ENCODE data around the gene NCOR2.

DNA sequence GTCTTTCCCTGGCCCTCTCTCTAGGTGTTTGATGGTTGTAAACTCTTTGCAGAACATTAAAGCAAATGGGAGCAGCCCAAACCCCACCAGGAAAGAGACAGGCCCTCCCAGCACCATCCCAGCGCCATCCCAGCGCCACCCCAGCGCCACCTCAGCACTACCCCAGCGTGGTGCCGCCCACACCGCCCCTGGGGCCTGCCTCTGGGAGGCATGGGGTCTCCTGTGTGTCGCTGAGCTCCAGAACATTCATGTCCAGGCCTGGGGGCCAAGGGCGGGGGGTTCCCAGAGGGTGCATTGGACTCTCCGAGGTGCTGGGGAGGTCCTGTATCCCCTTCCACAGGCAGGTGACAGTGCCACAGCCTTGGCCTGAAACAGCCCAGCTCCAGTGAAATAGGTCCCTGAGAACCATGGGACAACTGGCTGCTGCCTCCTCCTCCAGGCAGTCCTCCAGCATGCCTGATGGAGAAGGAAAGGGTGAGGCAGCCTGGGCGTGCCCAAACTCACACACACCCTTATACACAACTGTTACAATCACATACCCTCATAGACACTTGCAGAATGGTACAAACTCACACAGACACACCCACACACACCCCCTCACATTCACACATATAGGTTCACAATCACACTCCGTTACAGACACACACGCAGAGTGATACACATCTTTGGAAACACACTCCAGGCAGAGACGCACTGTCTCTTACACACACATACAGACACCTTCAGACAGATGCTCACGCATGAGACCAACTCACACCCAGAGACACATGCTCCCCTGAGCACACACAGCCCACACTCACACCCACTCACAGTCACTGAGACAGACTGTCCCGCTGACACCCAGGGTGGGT, 44.4 kb upstream of the NCOR2 start:
- TF ChIP-seq, protein P1, sequence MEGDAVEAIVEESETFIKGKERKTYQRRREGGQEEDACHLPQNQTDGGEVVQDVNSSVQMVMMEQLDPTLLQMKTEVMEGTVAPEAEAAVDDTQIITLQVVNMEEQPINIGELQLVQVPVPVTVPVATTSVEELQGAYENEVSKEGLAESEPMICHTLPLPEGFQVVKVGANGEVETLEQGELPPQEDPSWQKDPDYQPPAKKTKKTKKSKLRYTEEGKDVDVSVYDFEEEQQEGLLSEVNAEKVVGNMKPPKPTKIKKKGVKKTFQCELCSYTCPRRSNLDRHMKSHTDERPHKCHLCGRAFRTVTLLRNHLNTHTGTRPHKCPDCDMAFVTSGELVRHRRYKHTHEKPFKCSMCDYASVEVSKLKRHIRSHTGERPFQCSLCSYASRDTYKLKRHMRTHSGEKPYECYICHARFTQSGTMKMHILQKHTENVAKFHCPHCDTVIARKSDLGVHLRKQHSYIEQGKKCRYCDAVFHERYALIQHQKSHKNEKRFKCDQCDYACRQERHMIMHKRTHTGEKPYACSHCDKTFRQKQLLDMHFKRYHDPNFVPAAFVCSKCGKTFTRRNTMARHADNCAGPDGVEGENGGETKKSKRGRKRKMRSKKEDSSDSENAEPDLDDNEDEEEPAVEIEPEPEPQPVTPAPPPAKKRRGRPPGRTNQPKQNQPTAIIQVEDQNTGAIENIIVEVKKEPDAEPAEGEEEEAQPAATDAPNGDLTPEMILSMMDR (IDR thresholded peaks at IDR 0.05; ENCODE audit: low read depth, low read length): no peak
- TF ChIP-seq, protein P2, sequence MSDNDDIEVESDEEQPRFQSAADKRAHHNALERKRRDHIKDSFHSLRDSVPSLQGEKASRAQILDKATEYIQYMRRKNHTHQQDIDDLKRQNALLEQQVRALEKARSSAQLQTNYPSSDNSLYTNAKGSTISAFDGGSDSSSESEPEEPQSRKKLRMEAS (IDR thresholded peaks at IDR 0.05; ENCODE audit: low read depth, low read length): no peak
- no peak for TF ChIP-seq POLR2A (IDR thresholded peaks at IDR 0.05; ENCODE audit: extremely low read depth, insufficient read length)

All from NB4 (cell line).